HAP-1 (cell line): Measurements from ENCODE around the gene DCC.

Experiments
- DNase-seq, 2 experiments: peaks; one replicate each; pipeline ENCODE4 v3.0.0-alpha.2; 2016 to 2020; ENCODE audit warnings: low spot score in 2 of 2
- H3K27me3 ChIP-seq: fragments of 250-450 bp; sonication (Bioruptor Pico); 2 replicates; pipeline ENCODE4 v1.5.1; 2020; ENCODE audit warnings: low read depth, mild to moderate bottlenecking, moderate library complexity
- H3K36me3 ChIP-seq: fragments of 250-450 bp; sonication (Bioruptor Pico); replicated peaks from 2 replicates; pipeline ENCODE4 v1.5.1; 2020; ENCODE audit warnings: mild to moderate bottlenecking
- H3K4me1 ChIP-seq: fragments of 250-450 bp; sonication (Bioruptor Pico); 2 replicates; pipeline ENCODE4 v1.5.1; 2020; ENCODE audit warnings: mild to moderate bottlenecking
- H3K4me3 ChIP-seq: fragments of 250-450 bp; sonication (Bioruptor Pico); 2 replicates; pipeline ENCODE4 v1.5.1; 2020; ENCODE audit warnings: mild to moderate bottlenecking, moderate library complexity
- H3K9me3 ChIP-seq: fragments of 250-450 bp; sonication (Bioruptor Pico); 2 replicates; pipeline ENCODE4 v1.5.1; 2020; ENCODE audit warnings: mild to moderate bottlenecking, moderate library complexity
- in situ Hi-C: fragments of 300-500 bp; cut with MboI; formaldehyde crosslinking; loops from 3 replicates; pipeline ENCODE4 v1.14.3; 2020; ENCODE audit warnings: low sequenced_read_pairs, inconsistent platforms, mixed read lengths

DCC gene

GRCh38 chr18:53070788-53071187, 730.8 kb downstream of the DCC start:
- in situ Hi-C loops: no loop called here
- no peaks in the 10 kb centered on the region for H3K36me3 ChIP-seq
- H3K9me3 ChIP-seq: no peaks in the 10 kb centered on the region
- no peaks in the 10 kb centered on the region for H3K4me1 ChIP-seq
- DNase-seq: no peak
- H3K4me3 ChIP-seq: no peak overlapping the region
- no peaks in the 10 kb centered on the region for H3K27me3 ChIP-seq

- no peaks in the 10 kb centered on the region for H3K27me3 ChIP-seq
- in situ Hi-C loops: no loop called here
- no peaks in the 10 kb centered on the region for H3K9me3 ChIP-seq
- no peaks in the 10 kb centered on the region for H3K36me3 ChIP-seq
- no peak overlapping the region for H3K4me3 ChIP-seq
- no peaks in the 10 kb centered on the region for H3K4me1 ChIP-seq
- no peak for DNase-seq
These were observed 740.7 kb downstream of the DCC start for GRCh38 chr18:53080687-53081086.

- Histone ChIP-seq H3K4me3 (no peak overlapping the region), H3K4me1 (no peaks in the 10 kb centered on the region), H3K36me3 (no peaks in the 10 kb centered on the region), H3K27me3 (no peaks in the 10 kb centered on the region), H3K9me3 (no peaks in the 10 kb centered on the region)
- DNase-seq: no peak
- in situ Hi-C loops: no loop called here
These were observed 753.6 kb downstream of the DCC start for GRCh38 chr18:53093636-53094035.

GRCh38 chr18:53101536-53102105, 761.6 kb downstream of the DCC start:
- no peaks in the 10 kb centered on the region for H3K27me3 ChIP-seq

GRCh38 chr18:53114441-53114840, 774.4 kb downstream of the DCC start:
- in situ Hi-C loops: no loop called here

More at GRCh38 chr18:53101536-53102105, 761.6 kb downstream of the DCC start:
- in situ Hi-C loops: no loop called here
- no peak for DNase-seq
- Histone ChIP-seq H3K9me3 (no peaks in the 10 kb centered on the region), H3K4me3 (no peak overlapping the region), H3K4me1 (no peaks in the 10 kb centered on the region), H3K36me3 (no peaks in the 10 kb centered on the region)

GRCh38 chr18:53115876-53116585, 776.0 kb downstream of the DCC start:
- no peaks in the 10 kb centered on the region for H3K27me3 ChIP-seq
- in situ Hi-C loops: no loop called here
- H3K36me3 ChIP-seq: no peaks in the 10 kb centered on the region
- H3K4me3 ChIP-seq: no peak overlapping the region
- DNase-seq: no peak
- H3K4me1 ChIP-seq: no peaks in the 10 kb centered on the region
- H3K9me3 ChIP-seq: no peaks in the 10 kb centered on the region

More at GRCh38 chr18:53114441-53114840, 774.4 kb downstream of the DCC start:
- Histone ChIP-seq H3K27me3 (no peaks in the 10 kb centered on the region), H3K4me1 (no peaks in the 10 kb centered on the region), H3K9me3 (no peaks in the 10 kb centered on the region), H3K4me3 (no peak overlapping the region), H3K36me3 (no peaks in the 10 kb centered on the region)
- no peak for DNase-seq

- Histone ChIP-seq H3K36me3 (no peaks in the 10 kb centered on the region), H3K4me3 (no peak overlapping the region), H3K27me3 (no peaks in the 10 kb centered on the region), H3K4me1 (no peaks in the 10 kb centered on the region), H3K9me3 (no peaks in the 10 kb centered on the region)
- in situ Hi-C loops: no loop called here
- no peak for DNase-seq
These were observed 777.9 kb downstream of the DCC start for GRCh38 chr18:53117851-53118250.

- no peaks in the 10 kb centered on the region for H3K9me3 ChIP-seq
- in situ Hi-C loops: no loop called here
- DNase-seq: no peak
- H3K4me3 ChIP-seq: no peak overlapping the region
- no peaks in the 10 kb centered on the region for H3K36me3 ChIP-seq
- no peaks in the 10 kb centered on the region for H3K4me1 ChIP-seq
- H3K27me3 ChIP-seq: no peaks in the 10 kb centered on the region
These were observed 786.2 kb downstream of the DCC start for GRCh38 chr18:53126210-53126609.

GRCh38 chr18:53131001-53131400, 791.0 kb downstream of the DCC start:
- no peaks in the 10 kb centered on the region for H3K4me1 ChIP-seq
- H3K4me3 ChIP-seq: no peak overlapping the region
- H3K9me3 ChIP-seq: no peaks in the 10 kb centered on the region
- no peaks in the 10 kb centered on the region for H3K36me3 ChIP-seq
- in situ Hi-C loops: no loop called here
- no peaks in the 10 kb centered on the region for H3K27me3 ChIP-seq
- no peak for DNase-seq

- Histone ChIP-seq H3K4me1 (no peaks in the 10 kb centered on the region), H3K27me3 (no peaks in the 10 kb centered on the region), H3K9me3 (no peaks in the 10 kb centered on the region), H3K4me3 (no peak overlapping the region), H3K36me3 (no peaks in the 10 kb centered on the region)
- no peak for DNase-seq
- in situ Hi-C loops: no loop called here
These were observed 794.7 kb downstream of the DCC start for GRCh38 chr18:53134711-53135110.

GRCh38 chr18:53135654-53136053, 795.7 kb downstream of the DCC start:
- H3K4me3 ChIP-seq: no peak overlapping the region
- no peak for DNase-seq
- H3K27me3 ChIP-seq: no peaks in the 10 kb centered on the region
- in situ Hi-C loops: no loop called here
- H3K4me1 ChIP-seq: no peaks in the 10 kb centered on the region
- no peaks in the 10 kb centered on the region for H3K36me3 ChIP-seq
- H3K9me3 ChIP-seq: no peaks in the 10 kb centered on the region

- H3K27me3 ChIP-seq: no peaks in the 10 kb centered on the region
- H3K9me3 ChIP-seq: no peaks in the 10 kb centered on the region
- DNase-seq: no peak
- H3K4me1 ChIP-seq: no peaks in the 10 kb centered on the region
- in situ Hi-C loops: no loop called here
- no peaks in the 10 kb centered on the region for H3K36me3 ChIP-seq
- H3K4me3 ChIP-seq: no peak overlapping the region
These were observed 799.9 kb downstream of the DCC start for GRCh38 chr18:53139746-53140500.

- Histone ChIP-seq H3K27me3 (no peaks in the 10 kb centered on the region), H3K4me1 (no peaks in the 10 kb centered on the region), H3K9me3 (no peaks in the 10 kb centered on the region), H3K36me3 (no peaks in the 10 kb centered on the region), H3K4me3 (no peak overlapping the region)
- in situ Hi-C loops: no loop called here
- no peak for DNase-seq
These were observed 802.0 kb downstream of the DCC start for GRCh38 chr18:53142005-53142404.

- no peak for DNase-seq
- no peaks in the 10 kb centered on the region for H3K4me1 ChIP-seq
- no peaks in the 10 kb centered on the region for H3K9me3 ChIP-seq
- H3K36me3 ChIP-seq: no peaks in the 10 kb centered on the region
- in situ Hi-C loops: no loop called here
- H3K4me3 ChIP-seq: no peak overlapping the region
- no peaks in the 10 kb centered on the region for H3K27me3 ChIP-seq
These were observed 807.5 kb downstream of the DCC start for GRCh38 chr18:53147472-53147871.
